GM18499 (cell line): ENCODE results near the gene EXOC4.

Source experiments
- ATAC-seq: cut with Tn5 transposase; IDR thresholded peaks from one replicate; pipeline ENCODE4 v1.9.1; 2021; ENCODE audit warnings: moderate number of reproducible peaks; ENCODE audit not compliant: insufficient read depth, unreplicated experiment

Gene EXOC4

GRCh38 chr7:133479456-133480065, 226.7 kb downstream of the EXOC4 start:
- no peak for ATAC-seq

GRCh38 chr7:133480868-133481267, 228.0 kb downstream of the EXOC4 start:
- ATAC-seq: no peak

- ATAC-seq: no peak
These were observed 228.8 kb downstream of the EXOC4 start for GRCh38 chr7:133481676-133482075.

- no peak for ATAC-seq
These were observed 229.7 kb downstream of the EXOC4 start for GRCh38 chr7:133482599-133482998.

- no peak for ATAC-seq
These were observed 231.2 kb downstream of the EXOC4 start for GRCh38 chr7:133484086-133484485.

- no peak for ATAC-seq
These were observed 237.0 kb downstream of the EXOC4 start for GRCh38 chr7:133489906-133490305.

- no peak for ATAC-seq
These were observed 238.4 kb downstream of the EXOC4 start for GRCh38 chr7:133491201-133491691.

GRCh38 chr7:133491846-133492652, 239.2 kb downstream of the EXOC4 start:
- no peak for ATAC-seq

GRCh38 chr7:133497061-133497460, 244.2 kb downstream of the EXOC4 start:
- ATAC-seq: no peak

- no peak for ATAC-seq
These were observed 248.9 kb downstream of the EXOC4 start for GRCh38 chr7:133501771-133502170.

GRCh38 chr7:133502498-133502897, 249.6 kb downstream of the EXOC4 start:
- ATAC-seq: no peak

GRCh38 chr7:133502972-133503371, 250.1 kb downstream of the EXOC4 start:
- no peak for ATAC-seq

- ATAC-seq: no peak
These were observed 251.9 kb downstream of the EXOC4 start for GRCh38 chr7:133504825-133505224.

GRCh38 chr7:133509822-133510221, 256.9 kb downstream of the EXOC4 start:
- no peak for ATAC-seq

- ATAC-seq: no peak
These were observed 257.6 kb downstream of the EXOC4 start for GRCh38 chr7:133510326-133511055.

- no peak for ATAC-seq
These were observed 258.4 kb downstream of the EXOC4 start for GRCh38 chr7:133511252-133511651.

- no peak for ATAC-seq
These were observed 258.8 kb downstream of the EXOC4 start for GRCh38 chr7:133511708-133512107.

- no peak for ATAC-seq
These were observed 259.7 kb downstream of the EXOC4 start for GRCh38 chr7:133512560-133512959.

GRCh38 chr7:133513608-133514007, 260.7 kb downstream of the EXOC4 start:
- ATAC-seq: no peak

GRCh38 chr7:133514551-133514950, 261.7 kb downstream of the EXOC4 start:
- no peak for ATAC-seq

- ATAC-seq: no peak
These were observed 264.9 kb downstream of the EXOC4 start for GRCh38 chr7:133517766-133518165.
